Activated CD4-positive, alpha-beta memory T cell treated with anti-CD3 and anti-CD28 coated beads for 36 hours (primary cell): ENCODE results near the gene KPNA3. TPM values are rescaled to one million over a fixed set of nuclear protein-coding genes. Genes with fewer than 3 reads are reported as not detected.
"Not testable (repeated sequence)": the region's sequence is repeated elsewhere in the genome, so short reads cannot be mapped to it uniquely, and the experiment has no call there.

Experiments used
- CTCF ChIA-PET: fragments of 350-600 bp; sonication (Branson Sonifier 250); formaldehyde crosslinking; loops from one replicate; lab custom pipeline; 2021; ENCODE audit warnings: antibody characterized with exemption, inconsistent platforms; lab: Charles Lee
- POLR2A ChIA-PET: fragments of 350-600 bp; sonication (Branson Sonifier 250); formaldehyde crosslinking; loops from one replicate; lab custom pipeline; 2021; ENCODE audit warnings: antibody characterized with exemption; lab: Charles Lee
- DNase-seq: peaks from one replicate; pipeline ENCODE4 v3.0.0-alpha.2; 2020
- H3K27ac Mint-ChIP-seq: one replicate; pipeline ENCODE4 v1.8.0; 2021; ENCODE audit warnings: mixed read lengths
- H3K27me3 Mint-ChIP-seq: one replicate; pipeline ENCODE4 v1.8.0; 2021; ENCODE audit warnings: mixed read lengths
- H3K36me3 Mint-ChIP-seq: one replicate; pipeline ENCODE4 v1.8.0; 2021; ENCODE audit warnings: mixed read lengths
- H3K4me1 Mint-ChIP-seq: one replicate; pipeline ENCODE4 v1.8.0; 2021; ENCODE audit warnings: low read depth, mixed read lengths
- H3K4me3 Mint-ChIP-seq: one replicate; pipeline ENCODE4 v1.8.0; 2021; ENCODE audit warnings: mild to moderate bottlenecking, mixed read lengths
- H3K9me3 Mint-ChIP-seq: one replicate; pipeline ENCODE4 v1.8.0; 2021; ENCODE audit warnings: mixed read lengths
- intact Hi-C: fragments of 100-400 bp; cut with micrococcal nuclease; formaldehyde crosslinking; loops from one replicate; pipeline ENCODE4 v1.15.1; 2023
- total RNA-seq, 2 experiments: library from RNA; stranded (reverse); gene quantifications; one replicate each; pipeline ENCODE4 v1.2.3, GENCODE V29; 2021

The KPNA3 gene
- total RNA-seq, 2 experiments from 2014 or later: 42.0 to 44.0 TPM

DNA sequence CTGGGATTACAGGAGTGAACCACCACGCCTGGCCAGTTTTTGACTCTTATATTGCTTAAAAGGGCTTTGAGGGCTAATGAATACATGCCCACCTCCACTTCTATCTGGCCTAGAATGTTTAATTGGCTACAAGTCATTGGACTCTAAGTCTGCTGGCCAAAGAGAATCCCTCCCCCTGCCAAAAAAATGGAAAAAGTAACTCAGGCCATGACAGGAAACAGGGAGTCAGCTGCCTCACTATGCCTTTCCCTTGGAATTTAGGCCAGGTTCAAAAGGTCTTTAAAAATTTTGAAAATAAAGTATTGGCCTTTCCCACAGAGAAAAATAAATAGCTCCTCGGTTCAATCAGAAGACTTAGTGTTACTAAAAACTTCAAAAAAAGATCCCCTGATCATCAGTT lies 34.9 kb upstream of the KPNA3 start:
- peaks cover 7% of the 10 kb centered on the region for H3K9me3 Mint-ChIP-seq
- CTCF ChIA-PET: no interaction called here
- H3K4me3 Mint-ChIP-seq: no peak overlapping the region
- POLR2A ChIA-PET: no interaction called here
- no peak overlapping the region for H3K27ac Mint-ChIP-seq
- no peak for DNase-seq
- intact Hi-C loops: no loop called here
- peaks cover 5% of the 10 kb centered on the region for H3K27me3 Mint-ChIP-seq
- H3K4me1 Mint-ChIP-seq: no peaks in the 10 kb centered on the region
- peaks cover 4% of the 10 kb centered on the region for H3K36me3 Mint-ChIP-seq

DNA sequence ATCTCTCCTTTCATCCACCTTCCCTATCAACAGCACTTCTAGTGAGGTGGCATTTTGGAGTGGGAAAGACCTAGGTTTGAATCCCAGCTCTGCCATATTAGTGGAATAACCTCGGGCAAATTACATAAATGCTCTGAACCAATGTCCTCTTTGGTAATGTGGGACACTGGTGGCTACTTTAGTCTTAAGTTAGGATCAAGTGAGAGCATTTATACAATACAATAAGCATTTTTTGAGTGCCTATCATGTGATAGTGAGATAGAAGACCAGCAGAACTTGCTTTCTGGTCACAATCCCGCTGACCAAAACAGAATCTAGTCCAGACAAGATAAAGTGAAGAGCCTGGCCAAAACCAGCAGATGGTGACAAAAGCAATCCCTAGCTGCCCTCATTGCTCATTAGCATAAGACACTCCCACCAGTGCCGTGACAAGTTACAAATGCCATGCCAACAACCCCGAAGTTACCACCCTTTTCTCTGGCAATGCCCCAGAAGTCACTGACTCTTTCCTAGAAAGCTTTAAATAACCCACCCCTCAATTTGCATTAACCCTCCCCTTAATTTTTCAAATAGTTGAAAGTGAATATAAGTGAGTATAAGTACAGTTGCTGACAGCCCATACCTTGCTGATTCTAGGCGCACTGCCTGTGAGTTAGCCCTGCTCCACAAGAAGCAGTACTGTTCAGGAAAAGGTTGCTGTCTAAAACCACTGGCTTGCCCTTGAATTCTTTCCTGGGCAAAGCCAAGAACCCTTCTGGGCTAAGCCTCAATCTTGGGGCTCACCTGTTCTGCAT lies 28.9 kb upstream of the KPNA3 start:
- Mint-ChIP-seq H3K4me3 (no peak overlapping the region), H3K9me3 (no peaks in the 10 kb centered on the region), H3K36me3 (no peaks in the 10 kb centered on the region), H3K27me3 (peaks cover 15% of the 10 kb centered on the region), H3K27ac (no peak overlapping the region), H3K4me1 (no peaks in the 10 kb centered on the region)
- ChIA-PET POLR2A (no interaction called here), CTCF (no interaction called here)
- no peak for DNase-seq
- intact Hi-C loops: no loop called here

DNA sequence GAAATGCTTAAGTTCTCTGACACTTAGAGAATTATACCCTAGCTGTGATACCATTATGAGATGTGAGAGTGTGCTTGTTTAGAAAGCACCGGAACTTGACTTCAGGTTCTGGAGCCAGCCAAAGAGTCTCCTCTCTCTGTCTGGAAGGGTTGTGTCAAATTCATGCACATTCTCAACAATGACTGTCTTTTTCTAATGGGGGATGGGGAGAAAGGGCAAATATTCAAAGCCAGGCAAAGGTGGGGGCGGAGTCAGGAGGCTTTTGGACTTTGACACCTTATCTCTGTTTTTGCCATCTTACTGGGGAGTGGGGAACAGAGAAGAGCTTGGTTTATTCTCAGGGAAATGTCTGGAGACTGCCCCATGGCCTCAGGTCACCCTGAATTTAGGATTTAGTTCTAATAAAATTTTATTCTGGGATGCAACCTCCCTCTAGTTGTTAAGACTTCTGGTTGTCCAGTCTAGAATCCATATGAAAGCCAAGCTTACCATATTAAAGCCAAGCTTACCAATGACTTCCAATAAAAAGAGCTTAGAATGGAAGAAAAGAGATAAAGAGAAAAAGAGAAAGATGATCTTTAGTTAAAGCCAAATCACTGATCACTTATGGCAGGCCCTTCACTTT lies 28.2 kb upstream of the KPNA3 start:
- POLR2A ChIA-PET: no interaction called here
- CTCF ChIA-PET: no interaction called here
- Mint-ChIP-seq H3K4me3 (no peak overlapping the region), H3K4me1 (no peaks in the 10 kb centered on the region), H3K27me3 (peaks cover 15% of the 10 kb centered on the region), H3K36me3 (no peaks in the 10 kb centered on the region), H3K9me3 (no peaks in the 10 kb centered on the region), H3K27ac (no peak overlapping the region)
- DNase-seq: no peak
- intact Hi-C loops: no loop called here

DNA sequence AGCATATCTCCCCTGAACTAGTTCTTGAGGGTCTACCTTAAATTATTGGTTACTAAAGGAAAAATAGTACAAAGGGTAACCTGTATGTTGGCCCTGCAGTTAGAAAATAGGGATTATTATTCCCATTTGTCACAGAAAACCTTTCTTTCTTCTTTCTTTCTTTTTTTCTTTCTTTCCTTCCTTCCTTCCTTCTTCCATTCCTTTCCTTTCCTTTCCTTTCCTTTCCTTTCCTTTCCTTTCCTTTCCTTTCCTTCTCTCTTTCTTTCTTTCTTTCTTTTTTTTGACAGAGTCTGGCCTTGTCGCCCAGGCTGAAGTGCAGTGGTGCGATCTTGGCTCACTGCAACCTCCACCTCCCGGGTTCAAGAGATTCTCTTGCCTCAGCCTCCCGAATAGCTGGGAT lies 23.6 kb upstream of the KPNA3 start:
- CTCF ChIA-PET, H3K4me3 Mint-ChIP-seq, H3K27me3 Mint-ChIP-seq, H3K27ac Mint-ChIP-seq, intact Hi-C loops, H3K9me3 Mint-ChIP-seq, H3K4me1 Mint-ChIP-seq, DNase-seq, POLR2A ChIA-PET, H3K36me3 Mint-ChIP-seq: not testable (repeated sequence)

DNA sequence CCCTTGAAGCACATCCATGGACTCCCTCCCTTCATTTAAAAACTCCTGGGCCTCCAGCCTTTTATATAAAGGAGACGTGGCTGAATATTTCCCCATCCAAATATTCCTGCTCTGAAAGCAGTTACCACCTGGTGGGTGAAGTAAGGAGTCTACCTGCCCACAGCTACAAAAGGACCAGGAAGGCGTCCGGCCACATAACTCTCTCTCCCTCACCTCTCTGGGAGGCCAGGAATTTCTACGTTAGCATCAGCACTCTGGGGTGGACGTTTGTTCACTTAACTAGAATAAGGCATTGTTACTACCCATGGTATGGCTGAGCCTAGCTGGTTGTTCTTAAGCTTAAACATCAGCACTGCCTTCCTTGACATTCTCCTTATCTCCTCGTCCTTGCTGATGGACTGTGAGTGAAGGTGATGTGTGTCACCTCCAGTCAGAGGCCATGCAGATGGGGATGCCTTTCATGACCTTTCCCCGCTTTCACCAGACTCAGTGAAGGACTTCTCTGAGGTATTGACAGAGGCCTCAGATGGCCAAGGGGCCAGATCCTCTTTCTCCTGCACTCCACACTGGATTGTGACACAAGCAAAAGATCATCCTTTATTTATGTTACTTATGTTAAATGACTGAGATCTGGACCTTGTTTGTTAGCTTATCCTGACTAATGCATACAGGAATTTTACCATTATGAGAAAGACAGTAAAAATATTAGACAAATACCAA lies 22.2 kb upstream of the KPNA3 start:
- intact Hi-C loops: no loop called here

DNA sequence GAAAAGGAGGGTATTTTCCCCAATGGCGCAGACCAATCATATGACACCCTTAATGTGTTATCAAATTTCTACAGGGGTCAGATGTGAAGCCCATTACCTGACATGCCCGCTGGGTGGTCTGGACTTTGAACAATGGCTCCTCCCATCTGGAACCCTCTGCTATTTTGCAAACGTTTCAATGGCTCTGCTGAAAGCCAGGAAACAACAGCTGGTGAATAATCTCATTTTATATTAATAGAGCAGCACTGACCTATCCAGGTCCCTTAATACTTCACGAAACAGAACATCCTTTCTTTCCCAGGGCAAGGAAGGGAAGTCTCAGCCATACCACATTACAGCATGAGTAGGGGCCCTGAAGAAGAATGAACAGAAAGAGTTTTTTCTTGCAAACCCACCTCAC lies 20.3 kb upstream of the KPNA3 start:
- H3K36me3 Mint-ChIP-seq: no peaks in the 10 kb centered on the region
- no peaks in the 10 kb centered on the region for H3K4me1 Mint-ChIP-seq
- POLR2A ChIA-PET: no interaction called here
- peaks cover 2% of the 10 kb centered on the region for H3K9me3 Mint-ChIP-seq
- peaks cover 14% of the 10 kb centered on the region for H3K27me3 Mint-ChIP-seq
- no peak overlapping the region for H3K4me3 Mint-ChIP-seq
- CTCF ChIA-PET: interaction anchor here (0.6 to 0.9 kb wide), 2 partner anchors 18 to 125 kb away, joined by 3 read pairs; no protein-coding TSS in a partner anchor
- H3K27ac Mint-ChIP-seq: no peak overlapping the region
- intact Hi-C loops: no loop called here
- no peak for DNase-seq

More for the DNA sequence above, 22.2 kb upstream of the KPNA3 start:
- no peaks in the 10 kb centered on the region for H3K36me3 Mint-ChIP-seq
- H3K4me3 Mint-ChIP-seq: no peak overlapping the region
- no peaks in the 10 kb centered on the region for H3K4me1 Mint-ChIP-seq
- ChIA-PET POLR2A (no interaction called here), CTCF (no interaction called here)
- H3K9me3 Mint-ChIP-seq: peaks cover 1% of the 10 kb centered on the region
- DNase-seq: no peak
- H3K27ac Mint-ChIP-seq: no peak overlapping the region
- peaks cover 10% of the 10 kb centered on the region for H3K27me3 Mint-ChIP-seq

DNA sequence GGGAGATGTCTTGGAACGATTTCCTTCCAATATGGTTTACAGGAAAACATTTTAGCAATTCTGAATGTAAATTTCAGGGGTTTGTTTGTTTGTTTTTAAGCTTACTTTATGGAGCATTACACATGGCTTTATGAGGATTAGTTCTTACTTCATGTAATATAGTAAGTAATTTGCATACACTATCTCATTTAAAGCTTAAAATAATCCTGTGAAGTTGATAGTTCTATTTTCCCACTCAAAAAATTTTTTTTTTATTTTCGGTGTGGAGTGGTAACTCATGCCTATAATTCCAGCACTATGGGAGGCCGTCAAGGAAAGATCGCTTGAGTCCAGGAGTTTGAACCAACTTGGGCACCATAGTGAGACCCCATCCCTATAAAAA lies 19.0 kb upstream of the KPNA3 start:
- no peak for DNase-seq
- Mint-ChIP-seq H3K4me1 (no peaks in the 10 kb centered on the region), H3K36me3 (no peaks in the 10 kb centered on the region), H3K27ac (no peak overlapping the region), H3K4me3 (no peak overlapping the region), H3K9me3 (peaks cover 2% of the 10 kb centered on the region), H3K27me3 (peaks cover 11% of the 10 kb centered on the region)
- ChIA-PET POLR2A (no interaction called here), CTCF (no interaction called here)
- intact Hi-C loops: no loop called here

DNA sequence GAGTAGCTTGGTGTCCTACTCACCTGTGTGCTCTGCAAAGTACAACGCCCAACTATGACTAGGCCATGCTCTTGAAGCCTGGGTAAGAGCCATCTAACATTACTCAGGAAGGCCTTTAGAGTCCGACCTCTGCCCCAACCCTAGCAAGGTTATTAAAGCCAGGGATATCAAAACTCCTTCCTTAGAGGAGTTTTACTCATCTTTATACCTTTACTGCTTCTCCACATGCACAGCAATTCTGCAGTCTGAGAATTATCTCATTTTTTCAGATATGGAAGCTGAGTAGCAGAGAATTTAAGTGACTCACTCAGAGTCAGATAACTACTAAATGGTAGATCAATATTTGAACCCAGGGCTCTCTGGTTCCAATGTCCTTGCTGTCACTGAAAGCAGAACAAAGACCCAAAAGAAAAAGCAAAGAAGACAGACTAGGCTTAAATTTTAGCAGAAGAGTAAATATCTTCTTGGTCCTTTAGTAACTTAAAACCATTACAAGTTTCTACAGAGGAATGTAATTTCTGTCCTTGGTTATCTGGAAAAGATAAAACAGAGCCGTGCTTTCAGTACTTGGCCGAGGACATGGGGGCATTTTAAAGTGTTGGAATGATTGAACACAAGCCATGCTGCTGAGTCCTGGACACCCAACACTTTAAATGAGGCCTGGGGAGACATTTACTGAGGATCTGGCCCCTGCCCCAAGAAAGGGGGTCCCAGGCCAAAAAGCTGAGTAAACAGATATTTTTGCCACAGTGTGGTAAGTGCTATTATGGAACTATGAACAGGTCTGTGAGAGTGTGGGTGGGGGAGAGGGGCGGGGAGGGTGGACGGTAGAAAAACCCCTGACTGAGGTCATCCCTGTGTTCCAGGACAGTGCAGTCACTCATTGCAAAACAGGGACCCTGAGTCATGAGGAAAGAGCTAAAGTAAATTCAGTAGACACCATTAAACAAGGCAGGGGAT lies 18.4 kb upstream of the KPNA3 start:
- H3K27me3 Mint-ChIP-seq: peaks cover 14% of the 10 kb centered on the region
- intact Hi-C loops: no loop called here
- no peak for DNase-seq
- POLR2A ChIA-PET: no interaction called here
- no peak overlapping the region for H3K4me3 Mint-ChIP-seq
- H3K36me3 Mint-ChIP-seq: no peaks in the 10 kb centered on the region
- CTCF ChIA-PET: no interaction called here
- H3K27ac Mint-ChIP-seq: no peak overlapping the region
- H3K9me3 Mint-ChIP-seq: peaks cover 2% of the 10 kb centered on the region
- no peaks in the 10 kb centered on the region for H3K4me1 Mint-ChIP-seq

DNA sequence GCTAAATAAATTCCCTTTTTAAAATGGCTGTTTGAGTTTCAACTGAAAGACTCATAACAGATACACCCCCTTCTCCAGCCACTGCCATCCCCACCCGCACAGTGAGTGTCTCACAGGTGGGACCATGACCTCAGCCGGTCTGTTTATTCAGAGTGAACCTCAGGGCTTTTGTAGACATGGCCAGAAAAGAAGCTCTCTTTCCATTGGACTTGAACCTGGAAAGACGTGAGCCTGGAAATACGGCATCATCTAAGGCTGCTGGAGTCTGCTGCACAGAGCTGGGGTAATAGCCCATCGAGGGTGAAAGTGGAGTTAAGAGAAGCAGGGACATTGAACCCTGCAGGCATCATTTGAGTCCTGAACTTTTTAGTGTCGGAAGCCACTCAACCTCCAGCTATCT lies 15.2 kb upstream of the KPNA3 start:
- CTCF ChIA-PET: interaction anchor here (1.3 kb wide), 1 partner anchor 201 kb away, joined by 3 read pairs; no protein-coding TSS in a partner anchor

DNA sequence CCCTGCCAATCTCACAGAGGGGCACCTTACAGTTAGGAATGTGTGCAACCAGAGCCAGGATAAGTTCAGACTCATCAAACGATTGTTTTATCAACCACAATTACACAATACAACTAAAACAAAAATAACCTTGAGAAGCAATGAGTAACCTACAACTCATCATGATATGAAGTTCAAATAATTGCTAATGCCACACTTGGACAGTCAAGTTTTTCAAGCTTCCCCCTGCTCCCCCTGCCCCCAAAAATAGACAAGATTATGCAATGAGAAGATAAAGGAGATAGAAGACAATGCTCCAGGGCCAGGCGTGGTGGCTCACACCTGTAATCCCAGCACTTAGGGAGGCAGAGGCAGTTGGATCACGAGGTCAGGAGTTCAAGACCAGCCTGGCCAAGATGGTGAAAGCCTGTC lies 13.6 kb upstream of the KPNA3 start:
- ChIA-PET CTCF (no interaction called here), POLR2A (interaction anchor here (0.7 kb wide), 1 partner anchor 41 kb away, joined by 3 read pairs; no protein-coding TSS in a partner anchor)
- intact Hi-C loops: no loop called here
- Mint-ChIP-seq H3K4me3 (no peak overlapping the region), H3K27me3 (peaks cover 15% of the 10 kb centered on the region), H3K4me1 (no peaks in the 10 kb centered on the region), H3K27ac (no peak overlapping the region), H3K9me3 (peaks cover 2% of the 10 kb centered on the region), H3K36me3 (no peaks in the 10 kb centered on the region)
- DNase-seq: no peak

More for the DNA sequence above, 15.2 kb upstream of the KPNA3 start:
- POLR2A ChIA-PET: interaction anchor here (1.3 kb wide), 1 partner anchor 11 kb away, joined by 3 read pairs; no protein-coding TSS in a partner anchor
- no peak for DNase-seq
- no peaks in the 10 kb centered on the region for H3K4me1 Mint-ChIP-seq
- peaks cover 2% of the 10 kb centered on the region for H3K9me3 Mint-ChIP-seq
- H3K27me3 Mint-ChIP-seq: peaks cover 15% of the 10 kb centered on the region
- intact Hi-C loops: no loop called here
- H3K4me3 Mint-ChIP-seq: no peak overlapping the region
- no peaks in the 10 kb centered on the region for H3K36me3 Mint-ChIP-seq
- H3K27ac Mint-ChIP-seq: no peak overlapping the region

DNA sequence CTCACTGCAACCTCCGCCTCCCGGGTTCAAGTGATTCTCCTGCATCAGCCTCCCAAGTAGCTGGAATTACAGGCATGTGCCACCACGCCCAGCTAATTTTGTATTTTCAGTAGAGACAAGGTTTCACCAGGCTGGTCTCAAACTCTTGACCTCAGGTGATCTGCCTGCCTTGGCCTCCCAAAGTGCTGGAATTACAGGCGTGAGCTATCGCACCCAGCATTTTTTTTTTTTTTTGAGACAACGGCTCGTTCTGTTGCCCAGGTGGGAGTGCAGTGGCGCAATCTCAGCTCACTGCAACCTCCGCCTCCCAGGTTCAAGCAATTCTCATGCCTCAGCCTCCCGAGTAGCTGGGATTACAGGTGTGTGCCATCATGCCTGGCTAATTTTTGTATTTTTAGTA lies 10.6 kb upstream of the KPNA3 start:
- H3K27ac Mint-ChIP-seq, CTCF ChIA-PET, intact Hi-C loops, H3K4me3 Mint-ChIP-seq, H3K9me3 Mint-ChIP-seq, H3K4me1 Mint-ChIP-seq, DNase-seq, H3K27me3 Mint-ChIP-seq, H3K36me3 Mint-ChIP-seq, POLR2A ChIA-PET: not testable (repeated sequence)
